ENCODE data around the gene KYNU.

KYNU gene

DNA sequence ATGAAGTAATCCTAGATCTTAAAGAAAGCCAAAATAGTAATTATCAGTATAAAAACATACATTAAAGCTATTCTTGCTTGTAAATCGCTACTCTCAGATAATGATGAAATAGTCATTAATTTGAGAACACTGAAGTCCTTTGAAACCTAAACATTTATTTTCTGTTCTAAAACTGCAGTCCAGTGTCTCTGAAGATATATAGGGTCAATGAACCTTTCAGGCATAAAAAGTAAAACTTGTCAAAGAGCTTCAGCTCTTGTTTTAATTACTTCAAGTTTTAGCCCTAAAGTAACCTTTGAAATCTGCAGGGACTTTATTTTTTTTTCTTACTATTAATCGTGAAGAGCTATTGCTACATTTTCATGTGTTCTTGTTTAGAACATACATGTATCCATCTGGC lies 116.3 kb downstream of the KYNU start:
- Histone ChIP-seq H3K27me3 (ENCODE audit: insufficient read depth, low read length, poor library complexity) (peaks cover 12% of the 10 kb centered on the region), H4K20me1 (ENCODE audit: insufficient read depth, low read length) (no peaks in the 10 kb centered on the region), H3K36me3 (ENCODE audit: insufficient read depth, low read length) (no peaks in the 10 kb centered on the region), H3K9me3 (ENCODE audit: insufficient read depth, low read length, severe bottlenecking) (no peaks in the 10 kb centered on the region), H2AFZ (ENCODE audit: low read depth, low read length) (no peak overlapping the region), H3K4me2 (ENCODE audit: insufficient read depth, low read length) (no peak overlapping the region), H3K4me1 (ENCODE audit: insufficient read depth, low read length) (no peaks in the 10 kb centered on the region), H3K79me2 (ENCODE audit: insufficient read depth, low read length) (no peaks in the 10 kb centered on the region), H3K9ac (ENCODE audit: low read depth, low read length) (no peak overlapping the region), H3K27ac (ENCODE audit: low read length) (no peak overlapping the region), H3K4me3 (ENCODE audit: low read depth in 1 of 2, low read length in 2 of 2) (no peak overlapping the region)
- no peak for ATAC-seq (ENCODE audit: insufficient read depth, low read depth)
- no peak for TF ChIP-seq EZH2 (IDR thresholded peaks at IDR 0.05; ENCODE audit: borderline replicate concordance, low read depth, low read length, severe bottlenecking)
- TF ChIP-seq, protein P1, sequence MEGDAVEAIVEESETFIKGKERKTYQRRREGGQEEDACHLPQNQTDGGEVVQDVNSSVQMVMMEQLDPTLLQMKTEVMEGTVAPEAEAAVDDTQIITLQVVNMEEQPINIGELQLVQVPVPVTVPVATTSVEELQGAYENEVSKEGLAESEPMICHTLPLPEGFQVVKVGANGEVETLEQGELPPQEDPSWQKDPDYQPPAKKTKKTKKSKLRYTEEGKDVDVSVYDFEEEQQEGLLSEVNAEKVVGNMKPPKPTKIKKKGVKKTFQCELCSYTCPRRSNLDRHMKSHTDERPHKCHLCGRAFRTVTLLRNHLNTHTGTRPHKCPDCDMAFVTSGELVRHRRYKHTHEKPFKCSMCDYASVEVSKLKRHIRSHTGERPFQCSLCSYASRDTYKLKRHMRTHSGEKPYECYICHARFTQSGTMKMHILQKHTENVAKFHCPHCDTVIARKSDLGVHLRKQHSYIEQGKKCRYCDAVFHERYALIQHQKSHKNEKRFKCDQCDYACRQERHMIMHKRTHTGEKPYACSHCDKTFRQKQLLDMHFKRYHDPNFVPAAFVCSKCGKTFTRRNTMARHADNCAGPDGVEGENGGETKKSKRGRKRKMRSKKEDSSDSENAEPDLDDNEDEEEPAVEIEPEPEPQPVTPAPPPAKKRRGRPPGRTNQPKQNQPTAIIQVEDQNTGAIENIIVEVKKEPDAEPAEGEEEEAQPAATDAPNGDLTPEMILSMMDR (IDR thresholded peaks at IDR 0.05; ENCODE audit: borderline replicate concordance, extremely low read depth, low read length, poor library complexity, severe bottlenecking) = no peak
- DNase-seq = no peak

GRCh38 chr2:142994665-142995064 lies 117.2 kb downstream of the KYNU start:
- no peak for TF ChIP-seq EZH2 (IDR thresholded peaks at IDR 0.05; ENCODE audit: borderline replicate concordance, low read depth, low read length, severe bottlenecking)
- TF ChIP-seq, protein P1 (IDR thresholded peaks at IDR 0.05; ENCODE audit: borderline replicate concordance, extremely low read depth, low read length, poor library complexity, severe bottlenecking) = no peak
- Histone ChIP-seq H3K27me3 (ENCODE audit: insufficient read depth, low read length, poor library complexity) (peaks cover 12% of the 10 kb centered on the region), H4K20me1 (ENCODE audit: insufficient read depth, low read length) (no peaks in the 10 kb centered on the region), H3K4me3 (ENCODE audit: low read depth in 1 of 2, low read length in 2 of 2) (no peak overlapping the region), H3K9ac (ENCODE audit: low read depth, low read length) (no peak overlapping the region), H3K36me3 (ENCODE audit: insufficient read depth, low read length) (no peaks in the 10 kb centered on the region), H3K4me2 (ENCODE audit: insufficient read depth, low read length) (no peak overlapping the region), H3K9me3 (ENCODE audit: insufficient read depth, low read length, severe bottlenecking) (no peaks in the 10 kb centered on the region), H3K79me2 (ENCODE audit: insufficient read depth, low read length) (no peaks in the 10 kb centered on the region), H2AFZ (ENCODE audit: low read depth, low read length) (no peak overlapping the region), H3K27ac (ENCODE audit: low read length) (no peak overlapping the region), H3K4me1 (ENCODE audit: insufficient read depth, low read length) (no peaks in the 10 kb centered on the region)
- no peak for ATAC-seq (ENCODE audit: insufficient read depth, low read depth)
- no peak for DNase-seq

- H3K9ac ChIP-seq (ENCODE audit: low read depth, low read length) = no peak overlapping the region
- H2AFZ ChIP-seq (ENCODE audit: low read depth, low read length) = no peak overlapping the region
- ATAC-seq (ENCODE audit: insufficient read depth, low read depth) (no peak), DNase-seq (no peak)
- H3K4me3 ChIP-seq (ENCODE audit: low read depth in 1 of 2, low read length in 2 of 2) = no peak overlapping the region
- no peak overlapping the region for H3K27ac ChIP-seq (ENCODE audit: low read length)
- no peaks in the 10 kb centered on the region for H4K20me1 ChIP-seq (ENCODE audit: insufficient read depth, low read length)
- H3K36me3 ChIP-seq (ENCODE audit: insufficient read depth, low read length) = no peaks in the 10 kb centered on the region
- no peaks in the 10 kb centered on the region for H3K4me1 ChIP-seq (ENCODE audit: insufficient read depth, low read length)
- TF ChIP-seq, protein P1 (IDR thresholded peaks at IDR 0.05; ENCODE audit: borderline replicate concordance, extremely low read depth, low read length, poor library complexity, severe bottlenecking) = no peak
- no peak for TF ChIP-seq EZH2 (IDR thresholded peaks at IDR 0.05; ENCODE audit: borderline replicate concordance, low read depth, low read length, severe bottlenecking)
- H3K9me3 ChIP-seq (ENCODE audit: insufficient read depth, low read length, severe bottlenecking) = no peaks in the 10 kb centered on the region
- no peak overlapping the region for H3K4me2 ChIP-seq (ENCODE audit: insufficient read depth, low read length)
- no peaks in the 10 kb centered on the region for H3K79me2 ChIP-seq (ENCODE audit: insufficient read depth, low read length)
- H3K27me3 ChIP-seq (ENCODE audit: insufficient read depth, low read length, poor library complexity) = peaks cover 22% of the 10 kb centered on the region
These were observed 119.8 kb downstream of the KYNU start for GRCh38 chr2:142997231-142997630.

DNA sequence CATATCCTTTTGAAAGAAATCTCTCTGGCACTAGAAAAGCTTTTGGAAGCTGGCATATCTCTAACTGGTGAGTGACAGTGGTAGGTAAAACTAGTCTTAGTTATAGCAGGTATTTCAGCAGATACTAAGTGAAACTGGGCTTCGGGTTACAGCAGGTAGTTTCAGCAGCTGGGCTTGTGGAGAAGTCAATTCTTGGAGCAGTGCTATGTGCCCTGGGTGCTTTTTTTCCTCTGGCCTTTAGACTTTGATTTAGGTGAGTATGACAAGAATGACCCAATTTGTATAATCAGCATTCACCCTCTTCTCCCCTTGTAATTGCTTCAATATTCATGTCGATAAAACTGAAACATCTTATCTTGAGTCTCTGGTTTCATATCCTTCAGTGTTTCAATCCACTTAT lies 123.1 kb downstream of the KYNU start:
- Histone ChIP-seq H3K4me1 (ENCODE audit: insufficient read depth, low read length) (no peaks in the 10 kb centered on the region), H3K27ac (ENCODE audit: low read length) (no peak overlapping the region), H4K20me1 (ENCODE audit: insufficient read depth, low read length) (no peaks in the 10 kb centered on the region), H3K9ac (ENCODE audit: low read depth, low read length) (no peak overlapping the region), H3K36me3 (ENCODE audit: insufficient read depth, low read length) (no peaks in the 10 kb centered on the region), H3K9me3 (ENCODE audit: insufficient read depth, low read length, severe bottlenecking) (no peaks in the 10 kb centered on the region), H3K79me2 (ENCODE audit: insufficient read depth, low read length) (no peaks in the 10 kb centered on the region), H3K4me2 (ENCODE audit: insufficient read depth, low read length) (no peak overlapping the region), H2AFZ (ENCODE audit: low read depth, low read length) (no peak overlapping the region), H3K27me3 (ENCODE audit: insufficient read depth, low read length, poor library complexity) (peaks cover 20% of the 10 kb centered on the region), H3K4me3 (ENCODE audit: low read depth in 1 of 2, low read length in 2 of 2) (no peak overlapping the region)
- no peak for DNase-seq
- no peak for ATAC-seq (ENCODE audit: insufficient read depth, low read depth)
- no peak for TF ChIP-seq EZH2 (IDR thresholded peaks at IDR 0.05; ENCODE audit: borderline replicate concordance, low read depth, low read length, severe bottlenecking)

Measured in DND-41 (cell line).